Measurements from ENCODE around the gene C1orf159. TPM values are rescaled to one million over a fixed set of nuclear protein-coding genes. Genes with fewer than 3 reads are reported as not detected.

Gene C1orf159
- total and polyA plus RNA-seq, 2 donors (not counting 1 experiment from before 2014, with no cell fraction given) = 2.6 to 3.3 TPM

- H3K27ac ChIP-seq (ENCODE audit: insufficient read depth, low read length) = no peak overlapping the region
- no peaks in the 10 kb centered on the region for H3K27me3 ChIP-seq (ENCODE audit: control insufficient read depth, insufficient read depth, low read length)
- no peak overlapping the region for H3K4me2 ChIP-seq (ENCODE audit: extremely low read depth, insufficient read depth, low read length)
- no peak for DNase-seq (ENCODE audit: low read depth in 2 of 2)
- no peaks in the 10 kb centered on the region for H3K9me3 ChIP-seq (ENCODE audit: control insufficient read depth, insufficient read depth, low read depth, low read length)
- H3K9ac ChIP-seq (ENCODE audit: insufficient read depth, low read length) = no peak overlapping the region
- H3K79me2 ChIP-seq (ENCODE audit: control insufficient read depth, insufficient read depth, low read length) = no peaks in the 10 kb centered on the region
- TF ChIP-seq, protein P1, sequence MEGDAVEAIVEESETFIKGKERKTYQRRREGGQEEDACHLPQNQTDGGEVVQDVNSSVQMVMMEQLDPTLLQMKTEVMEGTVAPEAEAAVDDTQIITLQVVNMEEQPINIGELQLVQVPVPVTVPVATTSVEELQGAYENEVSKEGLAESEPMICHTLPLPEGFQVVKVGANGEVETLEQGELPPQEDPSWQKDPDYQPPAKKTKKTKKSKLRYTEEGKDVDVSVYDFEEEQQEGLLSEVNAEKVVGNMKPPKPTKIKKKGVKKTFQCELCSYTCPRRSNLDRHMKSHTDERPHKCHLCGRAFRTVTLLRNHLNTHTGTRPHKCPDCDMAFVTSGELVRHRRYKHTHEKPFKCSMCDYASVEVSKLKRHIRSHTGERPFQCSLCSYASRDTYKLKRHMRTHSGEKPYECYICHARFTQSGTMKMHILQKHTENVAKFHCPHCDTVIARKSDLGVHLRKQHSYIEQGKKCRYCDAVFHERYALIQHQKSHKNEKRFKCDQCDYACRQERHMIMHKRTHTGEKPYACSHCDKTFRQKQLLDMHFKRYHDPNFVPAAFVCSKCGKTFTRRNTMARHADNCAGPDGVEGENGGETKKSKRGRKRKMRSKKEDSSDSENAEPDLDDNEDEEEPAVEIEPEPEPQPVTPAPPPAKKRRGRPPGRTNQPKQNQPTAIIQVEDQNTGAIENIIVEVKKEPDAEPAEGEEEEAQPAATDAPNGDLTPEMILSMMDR (conservative IDR thresholded peaks at IDR 0.05 in 1 of 2, IDR thresholded peaks at IDR 0.05 in 1 of 2; ENCODE audit: low read depth in 1 of 2, low read length in 2 of 2) = no peak
- no peak for TF ChIP-seq EZH2 (IDR thresholded peaks at IDR 0.05; ENCODE audit: low read length, missing control alignments)
- no peaks in the 10 kb centered on the region for H3K4me1 ChIP-seq (ENCODE audit: control insufficient read depth, extremely low read depth, insufficient read depth, low read length)
- H2AFZ ChIP-seq (ENCODE audit: low read length) = no peak overlapping the region
- no peaks in the 10 kb centered on the region for H4K20me1 ChIP-seq (ENCODE audit: control insufficient read depth, extremely low read depth, insufficient read depth, low read length)
- peaks cover 2% of the 10 kb centered on the region for H3K36me3 ChIP-seq (ENCODE audit: control insufficient read depth, insufficient read depth, low read length)
- no peak overlapping the region for H3K4me3 ChIP-seq (replicated peaks in 1 of 4; ENCODE audit: control extremely low read depth in 1 of 4, insufficient read depth in 1 of 4, low read depth in 3 of 4, low read length in 4 of 4)
Measured at GRCh38 chr1:1086911-1087341, 29.0 kb downstream of the C1orf159 start.

DNA sequence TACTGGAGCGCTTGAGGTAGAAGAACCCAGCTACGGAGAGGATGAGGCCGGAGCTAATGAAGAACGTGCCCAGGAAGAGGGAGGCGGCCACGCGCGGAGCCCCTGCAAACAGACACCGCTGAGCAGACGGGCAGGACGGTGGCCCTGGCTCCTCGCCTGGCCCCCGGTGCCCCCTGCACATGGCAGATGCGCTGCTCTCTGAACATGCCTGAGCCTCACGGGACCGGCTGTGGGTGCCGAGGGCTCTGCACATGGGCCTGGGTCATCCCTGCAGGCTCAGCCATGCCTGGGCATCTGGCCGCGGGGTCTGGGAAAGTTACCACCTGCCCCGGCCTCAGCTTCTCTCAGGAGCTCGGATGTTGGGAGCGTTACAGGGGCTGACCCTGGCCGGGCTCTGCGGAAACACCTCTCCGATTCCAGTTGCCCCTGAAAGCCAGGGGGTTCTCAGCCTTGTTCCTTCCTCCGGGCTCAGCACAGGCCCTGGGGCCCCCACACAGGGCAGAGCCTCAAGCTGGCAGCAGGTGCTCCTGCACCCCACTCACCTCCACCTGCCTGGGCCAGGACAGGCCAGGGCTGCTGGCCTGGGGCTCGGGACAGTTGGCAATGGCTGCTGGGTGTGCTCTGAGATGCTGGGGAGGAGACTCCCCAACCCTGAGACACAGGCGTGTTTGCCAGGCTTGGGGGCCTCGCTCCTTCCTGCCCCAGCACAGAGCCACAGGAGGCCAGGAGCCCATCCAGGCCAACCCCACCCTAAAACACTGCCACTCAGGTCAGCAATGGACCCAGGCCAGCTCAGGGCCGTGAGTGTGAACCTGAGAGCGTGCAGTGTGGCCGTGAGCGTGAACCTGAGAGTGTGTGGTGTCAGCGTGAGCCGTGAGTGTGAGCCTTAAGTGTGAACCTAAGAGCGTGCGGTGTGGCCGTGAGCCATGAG lies 29.7 kb downstream of the C1orf159 start:
- Histone ChIP-seq H2AFZ (ENCODE audit: low read length) (no peak overlapping the region), H3K9ac (ENCODE audit: insufficient read depth, low read length) (no peak overlapping the region), H3K4me2 (ENCODE audit: extremely low read depth, insufficient read depth, low read length) (no peak overlapping the region), H3K36me3 (ENCODE audit: control insufficient read depth, insufficient read depth, low read length) (peaks cover 2% of the 10 kb centered on the region), H3K79me2 (ENCODE audit: control insufficient read depth, insufficient read depth, low read length) (no peaks in the 10 kb centered on the region), H3K27ac (ENCODE audit: insufficient read depth, low read length) (no peak overlapping the region), H3K27me3 (ENCODE audit: control insufficient read depth, insufficient read depth, low read length) (no peaks in the 10 kb centered on the region), H4K20me1 (ENCODE audit: control insufficient read depth, extremely low read depth, insufficient read depth, low read length) (no peaks in the 10 kb centered on the region), H3K4me3 (replicated peaks in 1 of 4; ENCODE audit: control extremely low read depth in 1 of 4, insufficient read depth in 1 of 4, low read depth in 3 of 4, low read length in 4 of 4) (no peak overlapping the region), H3K9me3 (ENCODE audit: control insufficient read depth, insufficient read depth, low read depth, low read length) (no peaks in the 10 kb centered on the region), H3K4me1 (ENCODE audit: control insufficient read depth, extremely low read depth, insufficient read depth, low read length) (no peaks in the 10 kb centered on the region)
- TF ChIP-seq, protein P1 (conservative IDR thresholded peaks at IDR 0.05 in 1 of 2, IDR thresholded peaks at IDR 0.05 in 1 of 2; ENCODE audit: low read depth in 1 of 2, low read length in 2 of 2) = no peak
- TF ChIP-seq EZH2 (IDR thresholded peaks at IDR 0.05; ENCODE audit: low read length, missing control alignments) = no peak
- no peak for DNase-seq (ENCODE audit: low read depth in 2 of 2)

DNA sequence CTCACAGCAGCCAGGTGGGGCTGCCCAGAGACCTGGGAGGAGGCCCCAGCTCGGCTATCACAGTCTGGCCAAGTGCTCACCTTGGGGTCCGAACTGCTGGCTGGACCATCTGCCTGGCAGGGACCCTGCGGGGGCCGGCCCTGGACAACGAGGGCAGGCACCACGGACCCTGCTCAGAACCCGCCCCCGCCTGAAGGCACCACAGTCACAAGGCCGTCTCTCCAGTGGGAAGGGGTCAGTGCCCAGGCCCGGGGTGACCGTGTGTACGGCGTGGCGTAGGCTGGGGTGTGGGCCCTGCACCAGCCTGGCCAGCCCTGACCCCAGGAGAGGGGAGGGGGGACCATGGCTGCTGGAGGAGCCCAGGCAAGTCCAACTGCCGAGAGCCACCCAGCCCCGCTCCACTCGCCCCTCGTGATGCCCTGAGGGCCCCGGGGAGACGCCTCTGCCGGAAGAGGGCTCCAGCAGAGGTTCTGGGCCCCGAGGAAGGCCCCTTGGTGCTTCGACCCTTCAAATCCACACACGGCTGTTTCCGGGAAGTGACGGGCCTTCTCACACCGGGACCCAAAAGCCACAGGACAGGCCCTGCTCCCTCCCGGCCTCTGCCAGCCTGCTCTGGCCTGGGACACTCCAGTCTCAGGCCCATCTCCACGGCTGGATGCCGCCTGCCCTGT lies 30.6 kb downstream of the C1orf159 start:
- Histone ChIP-seq H3K9ac (ENCODE audit: insufficient read depth, low read length) (no peak overlapping the region), H3K79me2 (ENCODE audit: control insufficient read depth, insufficient read depth, low read length) (no peaks in the 10 kb centered on the region), H4K20me1 (ENCODE audit: control insufficient read depth, extremely low read depth, insufficient read depth, low read length) (no peaks in the 10 kb centered on the region), H3K4me2 (ENCODE audit: extremely low read depth, insufficient read depth, low read length) (no peak overlapping the region), H3K9me3 (ENCODE audit: control insufficient read depth, insufficient read depth, low read depth, low read length) (no peaks in the 10 kb centered on the region), H2AFZ (ENCODE audit: low read length) (no peak overlapping the region), H3K4me3 (replicated peaks in 1 of 4; ENCODE audit: control extremely low read depth in 1 of 4, insufficient read depth in 1 of 4, low read depth in 3 of 4, low read length in 4 of 4) (no peak overlapping the region), H3K27ac (ENCODE audit: insufficient read depth, low read length) (no peak overlapping the region), H3K27me3 (ENCODE audit: control insufficient read depth, insufficient read depth, low read length) (no peaks in the 10 kb centered on the region), H3K4me1 (ENCODE audit: control insufficient read depth, extremely low read depth, insufficient read depth, low read length) (no peaks in the 10 kb centered on the region), H3K36me3 (ENCODE audit: control insufficient read depth, insufficient read depth, low read length) (peaks cover 2% of the 10 kb centered on the region)
- no peak for DNase-seq (ENCODE audit: low read depth in 2 of 2)
- TF ChIP-seq, protein P1 (conservative IDR thresholded peaks at IDR 0.05 in 1 of 2, IDR thresholded peaks at IDR 0.05 in 1 of 2; ENCODE audit: low read depth in 1 of 2, low read length in 2 of 2) = no peak
- no peak for TF ChIP-seq EZH2 (IDR thresholded peaks at IDR 0.05; ENCODE audit: low read length, missing control alignments)
